Measurements from ENCODE around the gene PSMC4. TPM values are rescaled to one million over a fixed set of nuclear protein-coding genes. Genes with fewer than 3 reads are reported as not detected.

The PSMC4 gene
- total RNA-seq, 1 experiment from 2014 or later: 2,386 TPM

GRCh38 chr19:39966617-39967016, 4.3 kb upstream of the PSMC4 start:
- POLR2A ChIA-PET: interaction anchor here (0.6 to 0.9 kb wide), 8 partner anchors 9 to 197 kb away, joined by 3 to 12 read pairs (median 6); partner anchors contain the start of gene DYRK1B
- DNase-seq (ENCODE audit: low read depth, low spot score): no peak
- ATAC-seq: no peak
- Histone ChIP-seq H3K4me3 (ENCODE audit: low read depth in 2 of 2, low read length in 2 of 2) (no peak overlapping the region), H3K36me3 (ENCODE audit: control insufficient read depth, insufficient read depth, low read length) (no peaks in the 10 kb centered on the region), H3K9me3 (ENCODE audit: control insufficient read depth, insufficient read depth, low read depth, low read length) (no peaks in the 10 kb centered on the region), H3K4me1 (ENCODE audit: control insufficient read depth, insufficient read depth, low read length) (peaks cover 8% of the 10 kb centered on the region), H3K27ac (ENCODE audit: low read length) (no peak overlapping the region), H3K27me3 (ENCODE audit: control insufficient read depth, insufficient read depth, low read length) (no peaks in the 10 kb centered on the region)
- no peak for TF ChIP-seq POLR2AphosphoS5 (IDR thresholded peaks at IDR 0.05; ENCODE audit: low read depth, low read length)
- no peak for TF ChIP-seq TCF7L2 (IDR thresholded peaks at IDR 0.05; ENCODE audit: low read depth, low read length)
- TF ChIP-seq REST (IDR thresholded peaks at IDR 0.05; ENCODE audit: insufficient read depth in 1 of 2, low read depth in 2 of 2, low read length in 1 of 2): no peak
- no peak for TF ChIP-seq SIN3A (IDR thresholded peaks at IDR 0.05; ENCODE audit: borderline replicate concordance, insufficient read depth, low read depth, low read length)
- TF ChIP-seq CTCF (IDR thresholded peaks at IDR 0.05): no peak
- intact Hi-C loops (cut with micrococcal nuclease; ENCODE audit: unreplicated experiment) (no loop called here), in situ Hi-C loops (cut with HindIII; ENCODE audit: low pct_unique_long_range_greater_than_20kb, low sequenced_read_pairs) (no loop called here)
- CTCF ChIA-PET: interaction anchor here (0.7 to 2.0 kb wide), 7 partner anchors 43 to 835 kb away, joined by 3 to 12 read pairs (median 5); no protein-coding TSS in a partner anchor
- no TSS peak for BruUV-seq (replicated peaks)

- no peak for ATAC-seq
- no peaks in the 10 kb centered on the region for H3K9me3 ChIP-seq (ENCODE audit: control insufficient read depth, insufficient read depth, low read depth, low read length)
- peaks cover 6% of the 10 kb centered on the region for H3K36me3 ChIP-seq (ENCODE audit: control insufficient read depth, insufficient read depth, low read length)
- H3K4me1 ChIP-seq (ENCODE audit: control insufficient read depth, insufficient read depth, low read length): peaks cover 17% of the 10 kb centered on the region
- BruUV-seq (replicated peaks): no TSS peak
- in situ Hi-C loops (cut with HindIII; ENCODE audit: low pct_unique_long_range_greater_than_20kb, low sequenced_read_pairs): no loop called here
- POLR2A ChIA-PET: interaction anchor here (0.9 kb wide), 1 partner anchor 134 kb away, joined by 12 read pairs; the partner anchor contains the start of gene DYRK1B
- DNase-seq (ENCODE audit: low read depth, low spot score): no peak
- CTCF ChIA-PET: interaction anchor here (0.6 to 3.6 kb wide), 4 partner anchors 73 to 351 kb away, joined by 3 to 149 read pairs (median 4); no protein-coding TSS in a partner anchor
- no peak for TF ChIP-seq SIN3A (IDR thresholded peaks at IDR 0.05; ENCODE audit: borderline replicate concordance, insufficient read depth, low read depth, low read length)
- intact Hi-C loops (cut with micrococcal nuclease; ENCODE audit: unreplicated experiment): no loop called here
- H3K4me3 ChIP-seq (ENCODE audit: low read depth in 2 of 2, low read length in 2 of 2): no peak overlapping the region
- no peak overlapping the region for H3K27ac ChIP-seq (ENCODE audit: low read length)
- H3K27me3 ChIP-seq (ENCODE audit: control insufficient read depth, insufficient read depth, low read length): no peaks in the 10 kb centered on the region
These were observed 3.4 kb upstream of the PSMC4 start for GRCh38 chr19:39967561-39967960.

GRCh38 chr19:39968789-39969188, 2.2 kb upstream of the PSMC4 start:
- Histone ChIP-seq H3K27ac (ENCODE audit: low read length) (no peak overlapping the region), H3K36me3 (ENCODE audit: control insufficient read depth, insufficient read depth, low read length) (peaks cover 18% of the 10 kb centered on the region), H3K4me3 (ENCODE audit: low read depth in 2 of 2, low read length in 2 of 2) (no peak overlapping the region), H3K4me1 (ENCODE audit: control insufficient read depth, insufficient read depth, low read length) (peaks cover 17% of the 10 kb centered on the region), H3K27me3 (ENCODE audit: control insufficient read depth, insufficient read depth, low read length) (no peaks in the 10 kb centered on the region), H3K9me3 (ENCODE audit: control insufficient read depth, insufficient read depth, low read depth, low read length) (no peaks in the 10 kb centered on the region)
- TF ChIP-seq SIN3A (IDR thresholded peaks at IDR 0.05; ENCODE audit: borderline replicate concordance, insufficient read depth, low read depth, low read length) (no peak), POLR2AphosphoS5 (IDR thresholded peaks at IDR 0.05; ENCODE audit: low read depth, low read length) (no peak), CTCF (IDR thresholded peaks at IDR 0.05) (no peak), TCF7L2 (IDR thresholded peaks at IDR 0.05; ENCODE audit: low read depth, low read length) (no peak), REST (IDR thresholded peaks at IDR 0.05; ENCODE audit: insufficient read depth in 1 of 2, low read depth in 2 of 2, low read length in 1 of 2) (no peak)
- ATAC-seq (no peak), DNase-seq (ENCODE audit: low read depth, low spot score) (no peak)
- no TSS peak for BruUV-seq (replicated peaks)
- ChIA-PET POLR2A (interaction anchor here (0.6 to 4.0 kb wide), 11 partner anchors 8 to 135 kb away, joined by 3 to 55 read pairs (median 10); partner anchors contain the start of genes DYRK1B, FBL, ZNF546 and ZNF780B), CTCF (interaction anchor here (0.6 to 4.2 kb wide), 13 partner anchors 17 to 1278 kb away, joined by 3 to 149 read pairs (median 27); partner anchors contain the start of genes DYRK1B and FBL)
- in situ Hi-C loops (cut with HindIII; ENCODE audit: low pct_unique_long_range_greater_than_20kb, low sequenced_read_pairs) (no loop called here), intact Hi-C loops (cut with micrococcal nuclease; ENCODE audit: unreplicated experiment) (no loop called here)
